ENCODE measurements around the gene CAMK2B. TPM values are rescaled to one million over a fixed set of nuclear protein-coding genes. Genes with fewer than 3 reads are reported as not detected.

CAMK2B gene
- total and polyA plus RNA-seq, 2 of the 13 experiments (the other 11 are each of a cell fraction or from before 2014, with no cell fraction given): 0.27 to 0.48 TPM

DNA sequence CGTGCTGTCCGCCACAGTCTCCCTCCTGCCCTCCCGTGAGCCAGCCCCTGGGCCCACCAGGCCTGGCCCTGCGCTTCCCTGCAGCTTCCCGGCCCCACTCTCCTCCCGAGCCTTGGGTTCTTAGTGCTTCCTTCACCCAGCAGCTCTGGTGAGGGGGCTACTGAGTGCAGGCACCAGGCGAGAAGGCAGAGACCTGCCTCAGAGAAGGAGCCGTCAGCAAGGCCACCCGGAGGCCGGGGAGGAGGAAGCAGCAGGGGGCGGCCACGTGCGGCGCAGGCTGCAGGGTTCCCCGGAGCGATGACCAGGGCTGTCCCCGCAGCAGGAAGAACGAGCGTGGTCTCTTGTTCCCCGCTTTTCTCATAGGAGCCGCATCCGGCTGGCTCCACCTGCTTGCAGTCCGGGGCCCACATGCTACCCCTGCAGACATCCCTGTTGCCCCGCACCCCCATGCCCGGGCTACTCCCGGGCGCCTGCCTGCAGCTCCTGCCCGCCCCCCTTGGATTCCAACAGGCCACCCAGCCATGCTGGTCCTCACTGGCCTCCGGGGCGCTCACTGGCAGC, 104.1 kb downstream of the CAMK2B start (continued):
- TF ChIP-seq SRY (CRISPR knock-in tag; IDR thresholded peaks at IDR 0.05): peak; percentile 87
- TF ChIP-seq NAIF1 (CRISPR knock-in tag; IDR thresholded peaks at IDR 0.05; ENCODE audit: borderline replicate concordance): no peak
- TF ChIP-seq, protein P1, sequence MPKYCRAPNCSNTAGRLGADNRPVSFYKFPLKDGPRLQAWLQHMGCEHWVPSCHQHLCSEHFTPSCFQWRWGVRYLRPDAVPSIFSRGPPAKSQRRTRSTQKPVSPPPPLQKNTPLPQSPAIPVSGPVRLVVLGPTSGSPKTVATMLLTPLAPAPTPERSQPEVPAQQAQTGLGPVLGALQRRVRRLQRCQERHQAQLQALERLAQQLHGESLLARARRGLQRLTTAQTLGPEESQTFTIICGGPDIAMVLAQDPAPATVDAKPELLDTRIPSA (CRISPR knock-in tag; IDR thresholded peaks at IDR 0.05; ENCODE audit: borderline replicate concordance): 0 out of 2 replicates have a peak, but pooled peaks have one; percentile 64
- TF ChIP-seq POLR2A (IDR thresholded peaks at IDR 0.05; ENCODE audit: insufficient read depth in 1 of 2, low read depth in 2 of 2, low read length in 2 of 2): no peak
- 0 out of 2 replicates have a peak, but pooled peaks have one; percentile 30 for TF ChIP-seq JUN (CRISPR knock-in tag; IDR thresholded peaks at IDR 0.05)
- no peak for TF ChIP-seq MBNL3 (CRISPR knock-in tag; conservative IDR thresholded peaks at IDR 0.05)
- peak; percentile 45; the same call in 1 of the 2 replicates for TF ChIP-seq EEA1 (CRISPR knock-in tag; IDR thresholded peaks at IDR 0.05; ENCODE audit: borderline replicate concordance)
- TF ChIP-seq RORA (CRISPR knock-in tag; IDR thresholded peaks at IDR 0.05): no peak
- TF ChIP-seq ZNF569 (CRISPR knock-in tag; IDR thresholded peaks at IDR 0.05; ENCODE audit: borderline replicate concordance): no peak
- TF ChIP-seq, protein P2, sequence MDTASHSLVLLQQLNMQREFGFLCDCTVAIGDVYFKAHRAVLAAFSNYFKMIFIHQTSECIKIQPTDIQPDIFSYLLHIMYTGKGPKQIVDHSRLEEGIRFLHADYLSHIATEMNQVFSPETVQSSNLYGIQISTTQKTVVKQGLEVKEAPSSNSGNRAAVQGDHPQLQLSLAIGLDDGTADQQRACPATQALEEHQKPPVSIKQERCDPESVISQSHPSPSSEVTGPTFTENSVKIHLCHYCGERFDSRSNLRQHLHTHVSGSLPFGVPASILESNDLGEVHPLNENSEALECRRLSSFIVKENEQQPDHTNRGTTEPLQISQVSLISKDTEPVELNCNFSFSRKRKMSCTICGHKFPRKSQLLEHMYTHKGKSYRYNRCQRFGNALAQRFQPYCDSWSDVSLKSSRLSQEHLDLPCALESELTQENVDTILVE (CRISPR knock-in tag; IDR thresholded peaks at IDR 0.05): 0 out of 2 replicates have a peak, but pooled peaks have one; percentile 50
- TF ChIP-seq, protein P3, sequence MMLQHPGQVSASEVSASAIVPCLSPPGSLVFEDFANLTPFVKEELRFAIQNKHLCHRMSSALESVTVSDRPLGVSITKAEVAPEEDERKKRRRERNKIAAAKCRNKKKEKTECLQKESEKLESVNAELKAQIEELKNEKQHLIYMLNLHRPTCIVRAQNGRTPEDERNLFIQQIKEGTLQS (CRISPR knock-in tag; IDR thresholded peaks at IDR 0.05): peak; percentile 43; the same call in 1 of the 2 replicates
- TF ChIP-seq, protein P4, sequence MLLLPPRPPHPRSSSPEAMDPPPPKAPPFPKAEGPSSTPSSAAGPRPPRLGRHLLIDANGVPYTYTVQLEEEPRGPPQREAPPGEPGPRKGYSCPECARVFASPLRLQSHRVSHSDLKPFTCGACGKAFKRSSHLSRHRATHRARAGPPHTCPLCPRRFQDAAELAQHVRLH (CRISPR knock-in tag; IDR thresholded peaks at IDR 0.05; ENCODE audit: borderline replicate concordance, low read depth): peak; percentile 88
- peak; percentile 88 for TF ChIP-seq ATF7-NPFF (CRISPR knock-in tag; IDR thresholded peaks at IDR 0.05; ENCODE audit: low read depth)
- TF ChIP-seq ZFP1 (CRISPR knock-in tag; IDR thresholded peaks at IDR 0.05): no peak
- TF ChIP-seq HNRNPH1 (optimal IDR thresholded peaks at IDR 0.05; ENCODE audit: low read depth, low read length): no peak
- no peak for TF ChIP-seq HDAC2 (CRISPR knock-in tag; IDR thresholded peaks at IDR 0.05)
- no peak for TF ChIP-seq WIZ (CRISPR knock-in tag; IDR thresholded peaks at IDR 0.05)
- 0 out of 2 replicates have a peak, but pooled peaks have one; percentile 48 for TF ChIP-seq STAT5B (CRISPR knock-in tag; IDR thresholded peaks at IDR 0.05)
- TF ChIP-seq RNF2 (conservative IDR thresholded peaks at IDR 0.05; ENCODE audit: low read depth): peak; percentile 94
- TF ChIP-seq ZNF3 (CRISPR knock-in tag; IDR thresholded peaks at IDR 0.05): no peak
- TF ChIP-seq GATAD2A (CRISPR knock-in tag; IDR thresholded peaks at IDR 0.05): 0 out of 2 replicates have a peak, but pooled peaks have one; percentile 41
- TF ChIP-seq, protein P5, sequence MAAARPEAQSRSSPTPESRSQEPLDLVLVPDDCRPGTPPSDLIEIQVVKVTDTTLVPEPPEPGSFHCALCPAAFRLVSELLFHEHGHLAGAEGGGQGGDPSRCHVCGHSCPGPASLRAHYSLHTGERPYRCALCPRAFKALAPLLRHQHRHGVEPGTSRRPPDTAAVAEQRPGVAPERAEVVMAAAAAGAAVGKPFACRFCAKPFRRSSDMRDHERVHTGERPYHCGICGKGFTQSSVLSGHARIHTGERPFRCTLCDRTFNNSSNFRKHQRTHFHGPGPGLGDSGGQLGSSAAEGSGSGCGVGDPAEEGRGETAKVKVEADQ (CRISPR knock-in tag; IDR thresholded peaks at IDR 0.05; ENCODE audit: borderline replicate concordance): no peak
- peak; percentile 70 for TF ChIP-seq IKZF4 (CRISPR knock-in tag; IDR thresholded peaks at IDR 0.05; ENCODE audit: borderline replicate concordance, low read depth, not compliant biosample characterization)
- no peak for TF ChIP-seq U2AF1 (optimal IDR thresholded peaks at IDR 0.05; ENCODE audit: low read depth, low read length)
- TF ChIP-seq, protein P6, sequence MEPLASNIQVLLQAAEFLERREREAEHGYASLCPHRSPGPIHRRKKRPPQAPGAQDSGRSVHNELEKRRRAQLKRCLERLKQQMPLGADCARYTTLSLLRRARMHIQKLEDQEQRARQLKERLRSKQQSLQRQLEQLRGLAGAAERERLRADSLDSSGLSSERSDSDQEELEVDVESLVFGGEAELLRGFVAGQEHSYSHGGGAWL (CRISPR knock-in tag; IDR thresholded peaks at IDR 0.05): peak; percentile 95
- TF ChIP-seq ZNF749 (CRISPR knock-in tag; IDR thresholded peaks at IDR 0.05; ENCODE audit: borderline replicate concordance): peak; percentile 87; the same call in 1 of the 2 replicates
